Measurements from ENCODE around the gene PASK.
"Not testable (repeated sequence)": the region's sequence is repeated elsewhere in the genome, so short reads cannot be mapped to it uniquely, and the experiment has no call there.

The PASK gene

DNA sequence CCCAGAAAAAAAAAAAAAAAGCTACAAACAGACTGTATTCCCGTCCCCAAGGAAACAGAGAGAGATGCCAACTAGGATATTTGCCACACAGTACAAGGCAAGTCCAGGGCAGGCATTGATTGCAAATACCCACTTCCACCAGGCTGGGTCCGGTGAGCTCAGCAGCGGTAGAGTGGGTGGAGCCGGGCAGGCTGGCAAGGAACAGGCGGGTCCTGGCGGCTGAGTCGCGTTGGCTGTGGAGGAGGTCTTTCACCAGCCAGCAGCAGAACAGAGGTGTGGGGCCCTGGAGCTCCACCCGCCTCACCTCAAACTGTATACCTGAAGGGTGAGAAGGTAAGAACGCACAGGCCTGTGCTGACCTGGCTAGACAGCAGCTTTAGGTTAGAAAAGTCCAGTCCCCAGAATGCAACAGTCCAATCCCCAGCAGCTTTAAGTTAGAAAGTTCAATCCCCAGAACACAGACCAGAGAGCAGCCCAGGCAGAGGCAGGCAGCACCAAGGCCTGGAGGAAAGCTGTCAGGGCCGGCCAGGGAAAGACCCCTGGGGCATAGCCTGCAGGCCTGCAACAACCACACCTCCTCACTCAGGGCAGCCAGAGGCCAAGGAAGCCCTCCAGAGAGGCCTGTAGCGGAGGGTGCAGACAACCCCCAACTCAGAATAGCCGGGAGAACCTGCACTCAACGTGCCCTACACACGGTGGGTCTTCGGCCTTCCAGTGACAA, 25.3 kb downstream of the PASK start:
- DNase-seq: no peak

DNA sequence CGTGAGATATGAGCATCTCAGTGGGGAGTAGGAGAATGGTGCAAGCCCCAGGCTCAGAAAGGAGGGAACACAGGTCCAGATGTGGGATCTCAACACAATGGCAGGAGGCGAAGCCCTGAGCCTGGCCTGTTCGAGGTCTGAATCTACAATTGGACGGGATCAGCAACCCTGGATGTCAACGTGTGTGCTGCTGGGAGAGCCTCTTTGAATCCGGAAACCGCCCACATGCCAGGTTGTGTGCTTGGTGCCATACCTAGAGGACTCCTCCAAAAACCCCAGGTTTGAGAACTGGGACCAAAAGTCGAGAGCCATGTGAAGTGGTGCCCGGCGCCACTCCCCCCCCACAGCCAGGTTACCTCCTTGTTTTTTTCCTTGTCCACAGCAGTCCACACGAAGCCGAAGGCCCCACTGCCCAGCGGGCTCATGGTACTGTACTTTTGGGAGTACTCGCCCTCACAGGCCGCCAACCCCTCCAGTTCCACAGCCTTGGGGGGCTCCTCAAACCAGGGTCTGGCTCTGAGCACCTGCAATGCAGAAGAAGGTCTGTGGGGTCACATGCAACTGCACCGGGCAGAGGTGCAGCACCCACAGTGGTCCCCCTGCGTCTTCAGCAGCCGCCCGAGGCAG, 26.8 kb downstream of the PASK start:
- no peak for DNase-seq

DNA sequence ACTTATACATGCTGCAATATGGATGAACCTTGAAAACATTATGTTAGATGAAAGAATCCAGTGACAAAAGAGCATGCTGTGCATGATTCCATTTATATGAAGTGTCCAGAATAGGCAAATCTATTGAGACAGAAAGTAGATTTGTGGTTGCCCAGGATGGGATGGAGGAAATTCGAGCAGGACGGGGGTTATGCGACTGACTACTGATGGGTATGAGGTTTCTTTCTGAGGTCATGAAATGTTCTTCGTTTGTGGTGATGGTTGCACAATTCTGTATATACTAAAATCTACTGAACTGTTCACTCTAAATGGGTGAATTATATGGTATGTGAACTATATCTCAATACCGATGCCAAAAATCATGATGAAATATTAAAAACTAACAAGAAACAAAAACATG, 28.3 kb downstream of the PASK start:
- DNase-seq: no peak

DNA sequence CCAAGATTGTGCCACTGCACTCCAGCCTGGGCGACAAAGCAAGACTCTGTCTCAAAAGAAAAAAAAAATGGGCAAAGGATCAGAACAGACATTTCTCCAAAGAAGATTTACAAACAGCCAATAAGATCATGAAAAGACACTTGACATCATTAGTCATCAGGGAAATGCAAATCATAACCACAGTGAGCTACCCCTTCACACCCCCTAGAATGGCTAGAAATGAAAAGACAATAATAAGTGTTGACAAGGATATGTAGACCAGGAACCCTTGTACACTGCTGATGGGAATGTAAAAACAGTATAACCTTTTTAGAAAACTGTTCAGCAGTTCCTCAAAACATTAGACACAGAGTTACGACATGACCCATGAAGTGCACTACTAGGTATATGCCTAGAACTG, 28.8 kb downstream of the PASK start:
- no peak for DNase-seq

DNA sequence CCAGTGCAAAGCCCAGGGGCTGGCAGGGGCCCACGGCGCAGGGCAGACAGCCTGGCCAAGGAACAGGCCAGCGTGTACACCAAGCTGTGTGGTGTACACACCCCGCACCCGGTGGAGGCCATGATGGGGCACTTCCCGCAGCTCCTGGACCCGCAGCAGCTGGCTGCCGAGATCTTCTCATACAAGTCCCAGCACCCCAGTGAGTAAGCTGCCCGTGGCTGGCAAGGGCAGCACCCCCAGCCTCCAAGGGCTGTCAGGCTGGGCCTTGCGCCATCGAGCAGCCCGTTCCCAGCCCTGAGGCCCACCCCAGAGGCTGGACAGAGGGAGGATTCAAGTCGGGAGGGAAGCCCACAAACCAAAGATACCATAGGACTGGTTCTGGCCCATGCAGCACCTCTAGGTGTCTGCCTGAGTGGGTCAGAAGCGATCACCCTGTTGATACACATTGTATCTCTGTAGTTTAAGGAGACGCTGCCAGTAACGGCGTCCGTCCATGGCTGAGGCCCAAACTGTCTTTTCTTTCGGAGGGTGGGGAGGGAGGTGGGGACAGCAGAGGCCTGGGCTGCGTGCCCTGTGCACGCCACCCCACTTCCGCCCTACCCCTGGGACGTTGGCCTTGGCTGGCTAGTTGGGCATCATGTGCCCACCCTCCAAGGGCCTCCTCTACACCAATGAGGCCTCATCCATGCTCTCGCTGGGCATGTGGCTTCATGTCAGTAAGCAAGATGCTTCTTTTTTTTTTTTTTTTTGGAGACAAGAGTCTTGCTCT, 30.4 kb downstream of the PASK start:
- no peak for DNase-seq

DNA sequence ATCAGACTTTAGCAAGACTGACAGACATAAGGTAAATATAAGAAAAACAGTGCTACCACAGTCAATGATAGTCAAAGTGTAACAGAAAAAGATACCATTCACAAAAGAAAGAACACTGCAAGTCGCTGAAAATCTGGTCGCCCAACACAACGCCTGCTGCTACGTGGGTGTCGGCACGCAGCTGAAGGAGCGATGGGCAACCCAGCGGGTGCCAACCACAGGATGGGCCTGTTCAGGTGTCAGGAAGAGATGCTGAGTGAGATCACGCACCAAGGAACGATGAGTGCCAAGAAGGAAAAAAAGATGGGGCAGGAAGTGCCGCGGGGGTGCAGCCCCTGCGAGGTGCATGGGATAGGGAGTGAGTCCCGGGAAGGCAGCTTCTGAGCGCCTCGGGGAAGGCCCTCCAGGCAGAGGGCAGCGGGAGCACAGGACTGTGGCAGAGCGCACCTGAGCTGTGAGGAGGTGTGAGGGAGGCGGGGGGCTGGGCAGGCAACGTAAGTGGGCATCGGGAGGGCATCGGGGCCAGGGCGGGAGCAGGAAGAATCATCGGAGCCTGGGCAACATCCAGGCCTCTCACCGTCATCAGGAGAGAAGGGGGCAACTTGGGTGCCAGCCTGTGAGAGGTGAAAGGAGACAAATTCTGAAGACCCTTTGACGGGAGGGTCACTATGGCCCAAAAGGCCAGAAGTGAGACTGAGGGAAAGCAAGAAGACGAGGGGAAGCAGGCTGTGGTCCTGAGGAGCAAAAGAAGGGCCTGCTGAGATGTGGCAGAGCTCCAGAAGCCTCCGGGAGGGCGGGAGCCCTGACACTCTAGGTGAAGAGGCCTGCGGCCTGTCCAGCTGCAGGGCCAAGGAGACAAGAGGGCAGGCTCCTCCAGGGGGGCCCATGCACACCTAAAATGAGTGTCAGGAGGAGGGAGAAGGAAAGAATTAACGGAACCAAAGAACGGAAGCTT, 32.4 kb downstream of the PASK start:
- DNase-seq: no peak

DNA sequence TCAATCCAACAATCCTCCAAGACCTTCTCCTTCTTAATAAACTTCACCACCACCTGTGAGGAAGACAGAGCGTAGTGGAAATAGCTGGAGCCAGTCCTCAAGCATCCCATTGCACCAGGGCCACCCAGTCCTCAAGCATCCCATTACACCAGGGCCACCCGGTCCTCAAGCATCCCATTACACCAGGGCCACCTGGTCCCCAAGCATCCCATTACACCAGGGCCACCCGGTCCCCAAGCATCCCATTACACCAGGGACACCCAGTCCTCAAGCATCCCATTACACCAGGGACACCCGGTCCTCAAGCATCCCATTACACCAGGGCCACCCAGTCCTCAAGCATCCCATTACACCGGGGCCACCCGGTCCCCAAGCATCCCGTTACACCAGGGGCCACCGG, 33.9 kb downstream of the PASK start:
- no peak for DNase-seq

DNA sequence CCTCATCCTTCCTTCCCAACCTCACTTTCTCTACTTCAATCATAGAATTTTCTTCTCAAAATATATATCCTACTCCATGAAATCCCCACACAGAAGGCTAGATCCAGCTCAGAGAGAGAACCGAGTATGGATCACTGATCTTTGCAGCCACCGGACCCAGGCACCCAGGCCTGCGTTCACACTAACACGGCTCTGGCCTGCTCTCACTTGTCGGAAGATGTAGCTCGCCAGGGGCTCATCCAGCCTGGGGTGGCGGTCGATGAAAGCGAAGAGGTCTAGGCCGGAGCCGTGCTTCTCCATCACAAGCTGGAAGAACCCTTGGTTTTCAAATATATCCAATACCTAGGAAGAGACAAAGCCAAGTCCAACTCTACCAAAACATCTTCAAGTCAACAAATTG, 34.4 kb downstream of the PASK start:
- no peak for DNase-seq

DNA sequence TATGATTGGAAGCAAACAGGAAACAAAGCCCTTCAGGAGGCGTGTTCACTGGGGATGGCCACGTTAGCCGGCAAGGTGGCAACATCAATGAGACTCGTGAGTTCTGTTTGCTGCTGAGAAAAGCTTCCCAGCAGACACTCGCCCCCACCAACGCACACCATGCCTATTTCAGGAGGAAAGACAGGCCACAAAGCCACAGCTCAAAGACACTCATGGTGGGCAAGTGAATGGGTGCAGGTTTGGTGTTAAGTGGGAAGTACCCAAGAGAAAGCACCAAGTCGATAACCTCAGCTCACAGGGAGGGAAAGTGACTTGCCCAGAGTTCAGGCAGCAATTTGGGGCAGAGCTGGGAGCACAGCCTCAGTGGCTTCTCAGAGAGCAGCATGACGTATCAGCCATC, 36.7 kb downstream of the PASK start:
- DNase-seq: no peak

DNA sequence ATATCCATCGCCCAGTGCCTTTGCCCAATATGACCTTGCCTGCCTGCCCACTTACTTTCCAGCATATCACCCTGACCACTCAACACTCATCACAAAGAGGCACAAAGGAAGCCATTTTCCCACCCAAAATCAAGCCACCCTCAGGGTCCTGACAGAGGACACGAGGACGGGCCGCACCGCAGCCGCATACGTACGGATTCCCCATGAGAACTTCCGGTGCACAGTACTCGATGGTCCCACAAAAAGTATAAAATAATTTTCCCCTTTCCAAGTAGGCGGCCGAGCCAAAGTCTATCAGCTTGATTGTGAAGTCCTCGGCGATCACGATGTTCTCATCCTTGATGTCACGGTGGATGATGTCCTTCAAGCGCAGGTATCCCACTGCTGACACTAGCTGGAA, 37.2 kb downstream of the PASK start:
- no peak for DNase-seq

DNA sequence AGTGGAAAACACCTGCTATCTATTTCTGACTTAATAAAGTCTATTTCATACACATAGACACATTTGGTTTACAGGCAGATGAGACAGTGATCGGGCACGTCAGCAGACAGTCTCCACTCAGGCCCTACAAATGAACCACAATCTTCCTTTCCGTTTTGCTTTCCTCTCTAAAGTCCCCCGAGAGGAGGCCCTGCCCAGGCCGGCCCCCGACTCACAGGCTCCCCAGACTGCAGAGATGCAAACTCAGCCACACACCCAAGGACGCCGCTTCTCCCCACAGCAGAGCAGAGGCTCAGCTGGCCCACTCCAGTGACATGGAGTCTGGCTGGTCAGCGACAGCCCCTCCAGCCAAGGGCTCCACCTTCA, 37.8 kb downstream of the PASK start:
- DNase-seq: no peak

DNA sequence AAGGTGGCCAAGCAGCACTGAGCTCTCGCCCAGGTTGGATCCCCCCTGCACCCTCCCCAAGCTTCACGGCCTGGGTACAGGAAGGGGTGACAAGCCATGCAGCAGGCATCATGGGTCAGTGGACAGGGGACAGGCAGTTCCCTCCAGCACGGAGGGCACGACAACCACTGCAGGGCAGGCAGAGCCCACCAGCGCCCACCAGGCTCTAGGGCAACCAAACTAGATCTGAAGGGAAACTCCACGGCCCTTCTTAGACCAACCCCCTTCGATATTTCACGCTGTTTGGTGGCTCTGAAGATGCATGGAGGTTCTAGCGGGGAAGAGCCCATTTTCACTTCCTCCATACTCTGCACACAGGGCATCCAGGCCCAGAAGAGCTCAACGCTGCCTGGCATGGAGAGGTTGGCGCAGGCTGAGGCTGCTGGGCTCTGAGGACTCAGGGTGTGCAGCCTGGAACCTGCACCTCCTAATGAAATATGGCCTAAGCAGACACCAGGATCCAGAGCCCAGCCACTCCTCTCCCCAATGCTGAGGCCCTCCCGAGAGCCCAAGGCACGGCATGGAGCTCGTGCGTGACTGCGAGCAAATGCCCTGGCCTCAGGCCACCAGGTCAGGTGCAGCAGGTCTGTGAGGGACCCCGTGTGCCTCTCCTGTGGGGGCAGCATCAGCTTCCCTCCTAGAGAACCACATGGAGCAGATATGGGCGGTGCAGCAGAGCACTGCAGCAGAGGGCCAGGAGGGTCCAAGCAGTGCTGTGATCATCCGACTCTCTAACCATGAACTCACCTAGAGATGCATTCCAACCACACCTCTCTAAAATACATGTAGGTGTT, 38.4 kb downstream of the PASK start:
- DNase-seq: no peak

DNA sequence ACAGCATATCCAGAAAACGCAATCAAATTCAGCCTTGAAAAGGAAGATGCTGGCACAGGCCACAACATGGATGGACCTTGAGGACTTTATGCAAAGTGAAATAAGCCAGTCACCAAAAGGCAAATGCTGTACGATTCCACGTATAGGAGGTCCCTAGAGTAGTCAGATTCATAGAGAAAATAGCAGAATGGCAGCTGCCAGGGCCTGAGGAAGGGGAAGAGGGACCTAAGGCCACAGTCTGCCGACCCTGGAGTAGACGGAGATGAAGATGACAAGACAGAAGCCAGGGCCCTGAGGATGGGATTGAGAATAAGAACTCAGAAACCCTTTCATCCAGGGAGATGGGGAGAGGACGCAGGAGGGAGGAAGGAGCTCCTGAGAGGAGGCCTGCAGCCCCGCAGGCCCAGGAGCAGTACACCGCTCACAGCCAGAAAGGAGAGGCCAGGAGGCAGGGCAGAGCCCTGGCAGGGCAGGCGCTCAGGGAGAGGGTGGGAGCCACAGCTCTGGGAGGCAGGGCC, 39.1 kb downstream of the PASK start:
- no peak for DNase-seq

DNA sequence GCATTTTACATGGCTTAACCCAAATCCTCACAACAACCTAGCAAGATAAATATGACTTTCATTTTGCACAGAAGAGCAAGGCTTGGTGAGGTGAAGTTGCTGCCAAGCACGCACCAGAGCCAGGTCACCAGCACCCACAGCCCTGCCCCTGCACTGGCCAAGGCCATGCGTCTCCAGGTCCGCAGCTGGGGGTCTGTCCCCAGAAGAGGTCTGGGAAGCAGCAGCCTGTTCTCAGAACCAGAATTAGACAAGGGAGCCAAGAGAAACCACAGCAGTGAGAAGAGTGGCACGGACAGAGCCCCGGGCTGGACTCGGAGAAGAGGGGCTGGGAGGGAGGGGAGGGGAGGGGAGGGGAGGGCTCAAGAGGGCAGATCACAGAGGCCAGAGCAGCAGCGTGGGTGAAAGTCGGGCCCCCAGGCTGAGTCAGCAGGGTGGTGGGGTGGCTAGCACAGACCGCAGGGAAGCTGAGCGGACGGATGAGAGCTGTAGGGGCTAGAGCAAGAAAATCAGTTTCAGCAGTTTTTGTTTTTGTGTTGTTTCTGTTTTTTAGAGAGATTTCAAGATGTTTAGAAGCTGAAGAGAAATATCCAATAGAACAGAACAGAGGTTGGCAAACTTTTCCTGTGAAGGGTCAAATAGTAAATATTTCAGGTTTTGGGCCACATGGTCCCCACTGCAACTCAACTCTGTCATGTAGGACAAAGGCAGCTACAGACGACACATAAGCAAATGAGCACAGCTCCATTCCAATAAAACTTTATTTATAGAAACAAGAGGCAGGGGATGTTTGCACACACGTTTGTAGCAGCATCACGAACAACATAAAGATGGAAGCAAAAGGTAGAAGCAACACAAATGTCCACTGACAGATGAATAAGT, 39.8 kb downstream of the PASK start:
- no peak for DNase-seq

DNA sequence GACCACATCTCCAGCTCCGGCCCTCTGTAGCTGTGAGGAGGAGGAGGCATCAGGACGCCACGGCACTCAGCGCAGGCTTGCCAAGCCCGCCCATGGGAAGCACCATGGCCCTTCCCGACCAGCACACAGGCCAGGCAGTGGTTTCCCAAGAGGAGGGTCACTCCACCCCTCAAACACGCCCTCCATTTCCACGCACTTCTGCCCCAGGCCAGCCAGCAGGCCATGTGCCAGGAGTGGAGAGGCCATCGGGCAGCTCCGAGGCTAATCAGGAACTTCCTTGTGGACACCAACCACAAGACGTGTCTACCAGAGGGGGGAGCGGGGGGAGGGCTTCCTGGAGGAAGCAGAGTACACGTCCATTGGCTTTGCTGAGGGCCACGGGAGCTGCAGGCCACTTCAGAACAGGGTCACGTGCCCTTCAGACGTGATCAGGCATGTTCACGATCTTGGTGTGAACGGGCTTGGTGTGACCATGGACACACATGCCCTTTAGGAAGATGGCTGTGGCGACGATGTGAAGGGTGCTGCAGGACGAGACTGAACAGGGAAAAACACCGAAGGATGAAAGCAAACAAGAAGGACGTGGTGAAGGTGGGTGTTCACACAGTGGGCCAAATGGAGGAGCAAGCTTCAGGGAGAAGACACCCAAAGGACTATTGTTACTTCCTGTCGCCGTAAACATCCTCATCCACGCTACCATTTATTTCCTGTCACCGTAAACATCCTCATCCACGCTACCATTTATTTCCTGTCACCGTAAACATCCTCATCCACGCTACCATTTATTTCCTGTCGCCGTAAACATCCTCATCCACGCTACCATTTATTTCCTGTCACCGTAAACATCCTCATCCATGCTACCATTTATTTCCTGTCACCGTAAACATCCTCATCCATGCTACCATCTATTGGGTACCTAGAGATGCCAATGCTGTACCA, 40.7 kb downstream of the PASK start:
- DNase-seq: no peak

DNA sequence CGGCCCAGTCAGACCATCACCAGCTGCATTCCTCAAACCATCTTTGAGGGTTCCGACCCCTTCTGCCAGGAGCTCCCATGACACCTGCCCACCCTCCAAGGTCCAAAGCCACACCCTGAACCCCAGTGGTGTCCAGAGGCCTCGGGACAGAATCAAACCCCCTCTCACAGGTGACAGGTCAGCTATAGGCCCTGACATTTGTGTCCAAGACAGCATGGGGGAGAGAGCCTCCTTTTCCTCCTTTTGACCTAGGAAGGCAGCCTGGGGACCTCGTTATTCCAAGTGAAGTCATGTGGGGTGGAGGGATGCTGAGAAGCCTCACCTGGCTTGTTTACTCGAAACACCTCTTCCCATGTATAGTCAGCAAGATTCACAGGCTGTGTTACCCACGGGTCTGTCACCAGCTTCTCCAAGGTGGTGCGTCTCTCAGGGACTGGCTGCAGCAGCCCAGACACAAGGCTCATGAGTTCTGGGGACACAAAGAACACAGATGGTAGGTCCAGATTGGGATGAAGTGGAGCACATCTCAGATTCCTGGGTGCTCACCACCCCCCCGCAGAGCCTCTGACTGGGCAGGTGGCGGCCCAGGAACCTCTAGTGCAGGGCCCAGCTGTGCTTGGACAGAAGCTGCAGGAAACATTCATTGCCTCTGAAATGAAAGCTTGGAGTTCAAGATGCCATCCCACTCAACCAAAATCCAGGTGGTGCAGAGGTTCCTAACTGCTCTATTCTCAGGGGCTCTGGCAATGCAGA, 42.1 kb downstream of the PASK start:
- DNase-seq: peak; percentile 56

DNA sequence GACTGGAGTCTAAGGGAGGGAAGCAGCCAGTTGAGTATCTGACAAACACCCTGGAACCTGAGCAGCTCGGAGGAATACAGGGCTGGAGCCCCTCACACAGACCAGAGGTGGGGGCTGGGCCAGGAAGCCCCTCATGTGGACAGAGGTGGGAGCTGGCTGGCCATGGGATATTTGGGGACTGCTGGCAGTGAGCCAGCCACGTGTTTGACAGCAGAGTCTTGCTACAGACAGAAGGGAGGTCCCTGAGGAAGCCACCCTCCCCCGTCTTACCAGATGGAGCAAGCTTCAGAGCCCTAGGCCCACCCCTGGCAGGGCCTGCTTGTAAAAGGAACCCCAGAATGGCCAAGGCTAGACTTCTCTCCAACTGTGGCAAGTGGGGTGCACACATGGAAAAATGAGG, 43.6 kb downstream of the PASK start:
- peak; percentile 34 for DNase-seq

DNA sequence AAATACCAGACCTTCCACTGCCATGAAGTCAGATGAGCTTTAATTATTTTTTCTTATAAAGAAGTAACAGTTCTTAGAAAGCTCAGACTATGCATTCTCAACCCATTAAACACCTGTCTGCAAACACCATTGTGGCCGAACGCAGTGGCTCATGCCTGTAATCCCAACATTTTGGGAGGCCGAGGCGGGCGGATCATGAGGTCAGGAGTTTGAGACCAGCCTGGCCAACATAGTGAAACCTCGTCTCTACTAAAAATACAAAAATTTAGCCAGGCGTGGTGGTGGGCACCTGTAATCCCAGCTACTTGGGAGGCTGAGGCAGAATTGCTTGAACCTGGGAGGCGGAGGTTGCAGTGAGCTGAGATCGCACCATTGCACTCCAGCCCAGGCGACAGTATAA, 44.7 kb downstream of the PASK start:
- not testable (repeated sequence) for DNase-seq

DNA sequence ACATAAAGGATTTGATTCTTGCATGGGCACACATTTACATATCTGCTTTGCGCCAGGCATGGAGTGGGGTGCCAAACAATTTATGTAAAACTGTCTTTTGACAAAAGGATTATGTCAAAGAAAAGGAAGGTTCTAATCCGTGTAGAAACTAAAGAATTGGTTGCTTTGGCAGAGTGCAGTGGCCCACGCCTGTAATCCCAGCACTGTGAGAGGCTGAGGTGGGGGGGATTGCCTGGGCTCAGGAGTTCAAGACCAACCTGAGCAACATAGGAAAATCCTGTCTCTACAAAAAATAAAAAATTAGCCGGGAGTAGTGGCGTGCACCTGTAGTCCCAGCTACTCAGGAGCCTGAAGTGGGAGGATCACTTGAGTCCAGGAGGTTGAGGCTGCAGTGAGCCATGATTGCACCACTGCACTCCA, 46.1 kb downstream of the PASK start:
- DNase-seq: no peak

All from NCI-H2171 treated with DMSO at 0.1 percent for 48 hours (cell line).